HG03571 (cell line): Measurements from ENCODE around the gene PIK3C3.

Experiments used
- ATAC-seq: cut with Tn5 transposase; IDR thresholded peaks from one replicate; pipeline ENCODE4 v1.9.1; 2021; ENCODE audit not compliant: unreplicated experiment

The PIK3C3 gene

GRCh38 chr18:41954827-41955613 lies at the start of gene PIK3C3:
Gene PIK3C3, plus strand, starts transcription at chr18:41955234. Its CDS starts 58 bp downstream, at chr18:41955292.
- ATAC-seq: peak; percentile 98

- ATAC-seq: no peak
Observed at GRCh38 chr18:41905786-41906527, 49.1 kb upstream of the PIK3C3 start.

- ATAC-seq: peak; percentile 94
Observed at GRCh38 chr18:41906528-41907146, 48.4 kb upstream of the PIK3C3 start.

- no peak for ATAC-seq
Observed at GRCh38 chr18:41917181-41917580, 37.9 kb upstream of the PIK3C3 start.

- ATAC-seq: no peak
Observed at GRCh38 chr18:41921770-41922169, 33.3 kb upstream of the PIK3C3 start.

- ATAC-seq: no peak
Observed at GRCh38 chr18:41922176-41922575, 32.9 kb upstream of the PIK3C3 start.

- ATAC-seq: no peak
Observed at GRCh38 chr18:41922841-41923240, 32.2 kb upstream of the PIK3C3 start.

GRCh38 chr18:41923446-41923845 lies 31.6 kb upstream of the PIK3C3 start:
- ATAC-seq: no peak

- no peak for ATAC-seq
Observed at GRCh38 chr18:41928581-41928980, 26.5 kb upstream of the PIK3C3 start.

- ATAC-seq: no peak
Observed at GRCh38 chr18:41932899-41933298, 22.1 kb upstream of the PIK3C3 start.

- ATAC-seq: no peak
Observed at GRCh38 chr18:41933778-41934177, 21.3 kb upstream of the PIK3C3 start.

GRCh38 chr18:41936471-41937134 lies 18.4 kb upstream of the PIK3C3 start:
- ATAC-seq: no peak

GRCh38 chr18:41938445-41938844 lies 16.6 kb upstream of the PIK3C3 start:
- ATAC-seq: no peak

GRCh38 chr18:41939326-41939725 lies 15.7 kb upstream of the PIK3C3 start:
- ATAC-seq: no peak

GRCh38 chr18:41940506-41941215 lies 14.4 kb upstream of the PIK3C3 start:
- ATAC-seq: no peak

GRCh38 chr18:41942254-41942653 lies 12.8 kb upstream of the PIK3C3 start:
- ATAC-seq: no peak

- no peak for ATAC-seq
Observed at GRCh38 chr18:41948544-41949110, 6.4 kb upstream of the PIK3C3 start.

GRCh38 chr18:41949206-41949920 lies 5.7 kb upstream of the PIK3C3 start:
- ATAC-seq: no peak

- no peak for ATAC-seq
Observed at GRCh38 chr18:41955688-41956087, 654 bp downstream of the PIK3C3 start.

- no peak for ATAC-seq
Observed at GRCh38 chr18:41959045-41959444, 4.0 kb downstream of the PIK3C3 start.
